ENCODE data around the gene PKD1.
A peak's percentile ranks its signal among the peaks of the same experiment; 100 is the strongest.

PKD1 gene

DNA sequence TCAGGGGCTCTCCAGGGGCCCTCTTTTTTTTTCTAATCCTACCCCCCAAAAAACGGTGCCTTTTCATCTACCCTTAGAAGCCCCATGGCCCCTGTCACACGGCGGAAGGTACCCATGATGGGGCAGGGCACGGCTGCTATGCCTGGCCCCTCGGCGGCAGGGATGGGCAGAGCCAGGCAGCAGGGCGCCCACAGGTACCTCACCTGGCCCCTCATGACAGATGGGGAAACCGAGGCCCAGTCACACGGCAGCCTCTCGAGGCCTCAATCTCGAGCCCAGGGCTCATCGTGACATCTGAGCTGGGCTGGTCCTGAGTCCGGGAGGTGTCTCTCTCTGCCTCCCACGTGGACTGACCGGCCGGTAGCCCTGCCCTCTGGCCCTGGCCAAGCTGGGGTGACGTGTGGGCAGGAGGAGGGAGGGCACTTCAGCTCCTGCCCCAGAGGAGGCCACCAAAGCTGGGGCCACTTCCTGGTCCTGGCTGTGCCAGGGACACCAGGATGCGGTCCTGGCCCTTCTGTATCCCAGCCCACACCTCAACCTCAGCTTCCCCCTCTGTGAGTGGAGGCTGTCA is 31.5 kb upstream of the PKD1 start:
- DNase-seq, result no peak

DNA sequence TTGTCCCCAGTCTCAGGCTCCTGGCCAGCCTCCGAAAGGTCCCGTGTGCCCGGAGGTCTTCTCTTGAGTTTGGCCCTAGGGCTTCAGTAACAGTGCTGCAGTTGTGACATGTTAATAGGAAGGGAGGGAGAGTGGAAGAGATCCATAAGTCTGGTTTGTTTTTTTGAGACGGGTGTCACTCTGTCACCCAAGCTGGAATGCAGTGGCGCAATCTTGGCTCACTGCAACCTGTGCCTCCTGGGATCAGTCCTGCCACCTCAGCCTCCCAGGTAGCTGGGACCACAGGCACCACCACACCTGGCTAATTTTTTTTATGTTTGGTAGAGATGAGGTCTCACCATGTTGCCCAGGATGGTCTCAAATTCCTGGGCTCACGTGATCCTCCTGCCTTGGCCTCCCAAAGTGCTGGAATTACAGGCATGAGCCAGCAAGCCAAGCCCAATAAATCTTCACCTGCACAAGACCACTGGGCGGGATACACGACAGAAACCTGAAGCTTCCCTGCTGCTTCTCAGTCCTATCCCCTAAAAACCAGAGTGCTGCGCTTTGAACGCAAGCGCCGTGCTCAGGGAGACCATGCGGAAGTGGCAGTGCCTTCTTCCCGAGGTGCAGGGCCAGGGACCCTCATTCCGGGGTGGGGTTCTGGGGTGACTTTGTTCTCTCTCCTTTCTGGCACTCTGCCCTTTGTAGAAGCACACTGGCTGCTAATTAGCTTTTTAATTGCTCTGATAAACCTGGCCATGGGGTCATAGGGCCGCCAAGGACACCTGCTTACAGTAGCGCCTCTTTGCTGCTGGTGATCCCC is 30.8 kb upstream of the PKD1 start:
- DNase-seq, result no peak

DNA sequence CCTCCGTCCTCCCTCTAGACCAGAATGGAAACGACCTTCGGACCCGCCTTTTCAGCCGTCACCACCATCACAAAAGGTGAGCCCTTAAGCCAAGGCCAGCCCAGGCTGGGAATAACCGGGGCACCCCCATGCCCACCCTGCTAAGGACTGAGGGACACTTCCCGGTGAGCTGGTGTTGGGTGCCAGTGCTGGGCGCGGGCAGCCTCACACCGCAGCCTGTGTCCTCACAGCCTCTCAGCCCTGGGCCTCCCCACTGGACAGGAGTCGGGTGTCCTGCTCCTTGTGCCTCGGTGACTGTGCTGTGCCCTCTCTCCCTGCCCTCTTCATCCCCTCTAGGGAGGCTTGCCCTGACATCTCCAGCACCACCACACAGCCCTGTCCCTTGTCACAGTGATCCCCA is 30.2 kb upstream of the PKD1 start:
- DNase-seq, result no peak

DNA sequence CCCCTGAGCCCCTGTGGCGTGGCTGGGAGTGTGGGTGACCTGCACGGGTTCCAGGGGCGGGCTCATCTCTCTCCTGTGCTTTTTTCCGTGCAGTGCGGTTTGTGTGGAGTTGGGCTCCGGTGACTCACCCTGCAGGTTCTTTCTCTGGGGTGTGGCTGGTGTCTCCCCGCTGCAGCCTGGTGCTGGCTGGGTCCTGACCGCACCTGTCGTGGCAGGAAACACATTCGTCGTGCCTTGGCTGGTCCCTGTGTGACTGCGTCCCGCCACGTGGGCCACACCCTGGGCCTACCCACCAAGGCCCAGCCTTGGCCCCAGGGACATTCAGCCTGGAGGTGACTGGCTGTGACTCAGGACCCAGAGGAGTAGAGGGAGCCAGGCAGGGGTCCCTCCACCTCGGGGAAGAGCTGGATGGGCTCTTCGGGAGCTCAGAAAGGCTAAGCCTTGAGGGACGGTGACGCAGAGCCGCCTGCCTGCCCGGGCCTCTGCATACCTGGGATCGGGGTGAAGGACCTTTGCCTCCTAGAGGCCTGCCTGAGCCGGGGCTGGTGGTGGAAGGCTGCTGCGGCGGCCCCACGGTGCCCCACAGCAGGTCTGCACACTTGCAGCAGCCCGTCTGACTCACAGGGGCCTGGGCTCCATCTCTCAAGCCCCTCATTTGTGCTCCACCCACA is 27.6 kb upstream of the PKD1 start:
- no peak for DNase-seq

DNA sequence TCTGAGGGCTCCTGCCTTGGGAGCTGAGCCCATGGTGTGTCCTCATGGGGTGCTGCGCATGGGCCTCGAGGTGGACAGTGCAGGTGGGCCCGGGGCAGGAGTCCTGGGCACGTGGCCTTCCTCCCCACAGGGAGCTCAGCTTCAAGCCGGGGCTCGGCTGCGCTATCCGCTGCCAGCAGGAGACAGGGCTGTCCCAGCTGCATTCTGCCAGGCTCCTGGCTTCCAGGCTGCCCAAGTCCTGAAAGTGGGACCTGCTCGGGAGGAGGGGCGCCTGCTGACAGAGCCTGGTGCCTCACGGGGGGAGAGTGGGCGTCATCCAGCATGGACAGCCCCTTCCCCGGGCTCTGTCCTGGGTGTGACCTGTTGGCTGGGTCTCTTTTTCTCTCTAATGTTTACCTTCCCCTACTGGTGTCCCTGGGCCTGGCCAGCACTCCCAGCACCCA is 27.0 kb upstream of the PKD1 start:
- no peak for DNase-seq

DNA sequence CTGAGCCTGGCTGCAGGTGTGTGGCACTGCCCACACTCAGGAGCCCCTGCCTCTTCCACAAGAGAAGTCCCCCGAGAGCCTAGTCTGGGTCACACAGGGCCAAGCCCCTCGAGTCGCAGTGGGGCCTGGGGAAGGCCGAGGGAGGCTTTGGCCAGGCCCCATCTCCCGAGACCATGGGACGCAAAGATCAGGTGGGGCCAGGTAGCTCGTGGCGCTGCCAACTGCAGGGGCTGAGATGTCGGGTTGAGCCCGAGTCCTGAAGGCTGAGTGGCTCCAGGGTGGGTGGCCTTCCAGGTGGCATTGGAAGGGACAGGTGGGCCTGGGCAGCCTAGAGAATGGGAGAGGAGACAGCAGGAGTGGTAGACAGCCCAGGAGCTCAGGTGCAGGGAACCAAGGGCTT is 26.2 kb upstream of the PKD1 start:
- DNase-seq, result no peak

DNA sequence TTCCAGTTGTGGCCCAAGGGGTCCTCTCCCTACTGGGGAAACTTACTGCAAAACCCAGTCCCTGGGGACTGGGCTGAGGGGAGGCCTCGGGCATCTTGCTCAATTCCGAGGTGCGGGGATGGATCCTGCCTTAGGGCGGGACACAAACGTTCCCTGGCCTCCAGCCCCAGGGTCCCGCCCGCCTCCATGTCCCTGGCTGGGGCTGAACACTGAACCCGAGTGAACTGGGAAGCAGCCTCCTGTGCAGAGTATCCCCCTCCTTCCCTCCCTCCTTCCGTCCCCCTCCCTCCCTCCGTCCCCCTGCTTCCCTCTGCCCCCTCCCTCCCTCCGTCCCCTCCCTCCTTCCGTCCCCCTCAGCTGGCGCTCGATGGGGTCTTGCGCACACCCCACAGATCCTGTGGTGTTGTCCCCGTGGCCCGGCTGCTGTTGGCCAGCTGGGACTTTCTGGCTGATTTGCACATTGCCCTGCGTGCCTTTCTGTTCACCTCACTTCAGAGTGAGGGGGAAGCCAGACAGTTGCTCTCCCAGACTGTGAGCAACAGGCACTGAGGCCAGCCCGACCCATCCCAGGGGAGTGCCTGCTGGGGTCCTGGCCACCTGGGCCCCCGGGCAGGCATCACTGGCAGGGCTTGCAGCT is 25.3 kb upstream of the PKD1 start:
- DNase-seq, result no peak

DNA sequence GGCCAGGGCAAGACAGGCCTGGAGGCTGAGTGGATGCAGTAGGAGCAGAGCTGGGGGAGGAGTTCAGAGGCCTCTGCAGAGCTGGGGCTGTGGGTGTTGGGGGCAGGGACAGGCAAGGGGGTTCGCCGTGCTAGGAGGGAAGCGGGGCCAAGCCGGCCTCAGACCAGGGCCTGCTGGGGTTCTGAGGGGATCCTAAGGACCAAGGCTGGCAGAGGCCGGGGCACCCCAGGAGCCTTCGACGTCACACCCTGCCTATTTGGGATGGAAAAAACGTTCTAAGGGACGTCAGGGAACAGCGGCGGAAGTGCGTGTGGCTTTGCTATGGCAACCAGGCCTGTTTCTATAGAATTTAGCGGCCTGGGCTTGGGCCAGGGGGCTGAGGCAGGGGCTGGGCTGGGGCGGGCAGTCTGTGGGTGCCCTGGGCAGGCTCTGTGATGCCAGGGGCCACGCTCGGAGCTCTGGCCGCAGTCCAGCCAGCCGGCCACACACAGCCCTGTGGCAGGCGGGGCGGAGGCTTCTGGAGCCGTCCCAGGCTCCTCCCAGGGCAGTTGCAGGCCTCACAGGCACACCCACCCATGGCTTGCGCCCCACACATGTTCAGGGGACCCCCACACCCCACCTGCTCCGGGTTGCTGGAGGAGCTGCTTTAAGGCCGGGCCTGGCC is 23.6 kb upstream of the PKD1 start:
- no peak for DNase-seq

DNA sequence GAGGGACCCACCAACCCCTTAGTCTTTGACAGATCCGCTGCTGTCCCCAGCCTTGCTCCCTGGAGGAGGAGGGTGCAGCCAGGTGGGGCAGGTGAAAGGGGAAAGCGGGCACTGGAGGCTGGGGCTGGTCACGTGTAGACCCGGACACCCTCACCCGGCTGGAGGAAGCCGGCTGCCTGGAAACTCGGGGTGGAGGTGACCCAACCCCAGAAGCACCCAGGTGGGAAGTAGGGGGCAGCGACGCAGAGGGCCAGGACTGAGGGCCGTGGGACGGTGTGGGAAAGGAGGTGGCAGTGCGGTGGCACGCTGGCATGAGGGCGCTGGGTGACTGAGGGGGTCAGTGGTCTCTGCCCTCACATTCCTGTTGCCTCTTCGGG is 22.6 kb upstream of the PKD1 start:
- DNase-seq, result no peak

DNA sequence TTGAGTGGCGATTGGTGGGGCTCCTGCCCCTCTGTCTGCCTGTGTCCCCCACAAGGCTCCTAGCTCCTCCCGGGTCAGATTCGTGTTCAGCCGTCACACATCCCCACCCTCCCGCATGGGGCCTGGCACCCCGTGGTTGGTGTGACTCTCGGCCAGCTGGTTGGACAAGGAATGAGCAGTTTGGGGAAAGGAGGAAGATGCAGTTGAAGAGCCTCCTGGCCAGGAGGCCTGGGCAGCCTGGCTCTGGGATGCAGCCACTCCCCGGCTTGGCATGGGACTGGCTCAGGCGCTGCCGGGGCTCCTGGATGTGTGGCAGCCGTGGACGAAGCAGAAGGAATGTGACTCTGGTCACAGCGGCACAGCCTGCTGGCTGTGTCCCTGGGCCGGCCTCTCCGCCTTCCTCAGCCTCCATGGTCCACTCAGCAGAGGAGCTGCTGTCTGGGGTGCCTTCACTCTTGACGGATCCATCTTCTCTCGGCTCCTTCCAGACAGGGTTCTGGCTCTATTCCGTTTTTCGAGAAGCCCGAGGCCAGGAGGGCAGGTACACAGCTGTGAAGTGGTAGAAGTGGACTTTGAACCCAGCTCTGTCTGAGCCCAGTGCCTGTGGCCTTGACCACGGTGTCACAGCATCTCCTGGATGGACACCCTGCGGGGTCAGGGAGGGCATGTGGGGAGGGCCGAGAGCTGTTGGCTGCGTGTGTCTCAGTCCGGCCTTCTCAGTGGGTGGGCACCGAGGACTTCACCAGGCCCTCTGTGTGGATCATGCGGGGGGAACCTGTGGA is 22.0 kb upstream of the PKD1 start:
- DNase-seq, result no peak

DNA sequence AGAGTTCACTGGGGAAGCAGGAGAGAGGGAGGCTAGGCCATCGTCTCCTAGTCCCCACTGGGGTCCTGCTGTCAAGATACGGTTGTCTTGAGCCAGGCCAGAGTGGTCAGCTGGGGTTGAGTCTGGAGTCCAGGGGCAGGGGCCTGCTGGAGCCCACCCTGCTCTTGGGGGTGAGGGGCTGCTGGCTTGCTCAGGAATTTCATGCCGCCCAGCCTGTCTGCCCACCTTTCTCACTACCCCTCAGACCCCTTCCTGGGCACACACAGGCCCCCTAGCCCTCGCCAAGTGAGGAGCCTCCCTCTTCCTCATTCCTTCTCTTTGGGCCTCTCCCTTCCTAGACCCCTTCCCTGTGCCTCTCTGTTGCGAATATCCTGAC is 21.1 kb upstream of the PKD1 start:
- no peak for DNase-seq

DNA sequence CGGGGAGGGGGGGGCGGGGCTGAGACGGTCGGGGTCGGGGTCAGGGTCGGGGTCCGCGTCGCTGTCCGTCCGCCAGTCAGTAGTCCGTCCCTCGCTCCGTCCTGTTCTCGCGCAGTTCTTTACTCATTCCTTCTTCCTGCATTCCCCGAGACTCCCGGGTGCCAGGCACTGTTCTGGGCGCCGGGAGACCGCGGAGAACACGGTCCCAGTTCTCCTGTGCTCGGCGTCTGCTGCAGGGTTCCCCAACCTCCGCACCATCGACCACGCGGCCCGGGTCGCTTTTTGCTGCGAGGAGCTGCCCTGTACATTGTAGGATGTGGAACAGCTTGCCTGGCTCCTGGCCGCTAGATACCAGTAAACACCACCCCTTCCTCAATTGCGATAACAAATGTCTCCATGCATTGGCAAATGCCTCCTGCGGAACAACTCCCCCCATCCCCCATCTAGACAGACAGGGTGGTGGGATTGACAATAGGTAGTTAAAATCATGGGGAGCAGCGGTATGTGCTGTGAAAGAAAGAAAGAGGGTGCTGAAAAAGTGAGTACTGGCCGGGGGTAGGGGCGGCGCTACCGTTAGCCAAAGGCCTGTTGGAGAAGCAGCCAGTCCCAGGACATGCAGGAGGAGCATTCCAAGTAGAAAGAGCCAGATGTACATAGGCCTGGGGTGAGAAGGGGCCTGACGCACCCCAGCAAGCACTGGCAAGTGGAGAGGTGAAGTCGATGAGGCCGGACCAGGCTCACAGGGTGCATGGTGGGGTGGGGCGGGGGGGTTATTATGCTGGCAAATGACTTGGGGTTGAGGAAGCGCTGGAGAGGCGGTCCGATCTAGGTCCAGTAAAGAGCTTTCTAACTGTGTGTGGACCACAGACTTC is 20.5 kb upstream of the PKD1 start:
- DNase-seq, result no peak

DNA sequence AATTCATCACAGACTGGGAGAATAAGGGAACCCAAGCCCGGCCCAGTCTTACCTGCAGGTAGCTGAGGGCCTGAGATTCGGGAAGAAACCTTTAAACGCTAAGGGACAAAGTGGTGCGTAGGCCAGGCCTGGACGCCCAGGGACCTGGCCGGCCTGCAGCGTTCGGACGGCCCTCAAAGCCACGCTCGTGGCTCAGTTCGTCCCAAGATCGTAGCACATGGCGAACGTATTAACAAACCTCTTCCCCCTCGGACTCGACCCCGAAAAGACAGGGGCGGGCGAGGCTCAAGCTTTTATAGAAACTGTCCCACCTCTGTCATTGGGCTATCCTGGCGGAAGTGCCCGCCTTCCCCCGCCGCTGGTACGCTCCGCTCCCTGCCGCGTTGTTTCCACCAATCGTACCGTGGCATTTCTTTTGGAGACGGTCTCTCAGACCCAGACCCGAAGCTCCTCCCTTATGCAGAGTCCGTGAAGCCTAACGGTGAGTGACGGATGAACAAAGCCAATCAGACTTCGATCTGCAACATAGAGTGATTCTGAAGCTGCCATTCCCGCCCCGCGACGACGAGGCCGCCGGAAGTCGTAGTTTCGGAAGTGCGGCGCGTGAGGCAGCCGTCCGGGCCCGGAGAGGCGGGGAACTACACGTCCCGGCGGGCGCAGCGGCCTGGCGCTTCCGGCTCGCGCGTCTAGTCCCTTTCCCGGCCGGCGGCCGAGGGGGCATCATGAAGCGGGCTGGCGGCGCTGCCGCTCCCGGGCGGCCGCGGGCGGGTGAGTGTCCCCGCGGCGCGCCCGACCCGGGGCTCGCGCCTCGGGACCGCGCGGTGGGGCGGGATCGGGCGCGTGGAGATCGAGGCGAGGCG is 19.6 kb upstream of the PKD1 start, which contains the start of gene TRAF7:
TSS of gene TRAF7 (plus strand) at position 692 of the 860 bp plus-strand sequence. CDS start 8,139 bp downstream, outside the sequence.
- DNase-seq, result peak; percentile 100

DNA sequence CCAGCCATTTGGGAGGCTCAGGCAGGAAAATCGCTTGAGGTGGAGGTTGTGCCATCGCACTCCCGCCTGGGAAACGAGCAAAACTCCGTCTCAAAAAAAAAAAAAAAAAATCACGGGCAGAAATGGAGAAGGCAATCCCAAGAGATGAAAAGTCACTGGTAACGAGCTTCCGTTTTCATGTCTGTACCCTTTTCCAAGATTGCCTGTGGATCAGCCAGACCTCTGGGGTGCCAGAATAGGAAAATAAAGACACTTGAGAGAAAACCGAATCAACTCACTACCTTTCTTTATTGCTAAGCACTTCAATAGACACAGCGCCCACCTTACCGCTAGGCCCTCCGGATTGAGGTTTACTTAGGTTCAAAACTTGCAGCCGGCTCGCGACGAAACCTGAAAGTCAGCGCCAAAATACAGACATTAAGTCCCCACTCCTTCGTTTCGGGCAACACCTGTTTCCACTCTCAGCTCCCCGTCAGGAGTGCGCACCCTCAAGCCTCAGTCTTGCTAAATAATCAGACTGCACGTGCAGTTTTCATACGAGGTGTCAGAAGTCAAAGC is 18.9 kb upstream of the PKD1 start:
- DNase-seq, result no peak

DNA sequence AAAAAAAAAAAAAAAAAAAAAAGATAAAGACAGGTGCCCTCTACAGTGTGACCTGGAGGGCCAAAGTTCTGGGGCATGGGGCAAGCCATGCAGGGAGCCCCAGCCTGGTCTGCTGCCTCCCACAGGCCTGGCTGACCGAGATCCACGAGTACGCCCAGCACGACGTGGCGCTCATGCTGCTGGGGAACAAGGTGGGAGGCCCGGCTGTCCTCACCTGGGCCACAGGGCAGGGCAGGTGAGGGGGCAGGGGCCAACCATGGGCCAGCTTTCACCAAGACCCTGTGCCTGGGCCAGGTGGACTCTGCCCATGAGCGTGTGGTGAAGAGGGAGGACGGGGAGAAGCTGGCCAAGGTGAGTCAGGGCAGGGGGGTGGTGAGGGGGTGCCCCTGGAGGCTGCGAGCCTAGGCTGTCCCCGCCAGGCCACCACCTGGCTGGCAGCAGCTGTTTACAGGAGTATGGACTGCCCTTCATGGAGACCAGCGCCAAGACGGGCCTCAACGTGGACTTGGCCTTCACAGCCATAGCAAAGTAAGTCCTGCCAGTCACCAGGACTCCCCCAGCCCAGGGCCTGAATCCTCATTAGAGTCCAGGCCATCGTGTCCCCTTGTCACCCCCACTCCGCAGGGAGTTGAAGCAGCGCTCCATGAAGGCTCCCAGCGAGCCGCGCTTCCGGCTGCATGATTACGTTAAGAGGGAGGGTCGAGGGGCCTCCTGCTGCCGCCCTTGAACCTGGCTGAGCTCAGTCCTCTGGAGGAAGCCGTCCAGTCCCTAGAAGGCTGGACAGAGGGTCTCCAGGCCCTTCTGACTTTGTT is 17.2 kb upstream of the PKD1 start:
- no peak for DNase-seq

DNA sequence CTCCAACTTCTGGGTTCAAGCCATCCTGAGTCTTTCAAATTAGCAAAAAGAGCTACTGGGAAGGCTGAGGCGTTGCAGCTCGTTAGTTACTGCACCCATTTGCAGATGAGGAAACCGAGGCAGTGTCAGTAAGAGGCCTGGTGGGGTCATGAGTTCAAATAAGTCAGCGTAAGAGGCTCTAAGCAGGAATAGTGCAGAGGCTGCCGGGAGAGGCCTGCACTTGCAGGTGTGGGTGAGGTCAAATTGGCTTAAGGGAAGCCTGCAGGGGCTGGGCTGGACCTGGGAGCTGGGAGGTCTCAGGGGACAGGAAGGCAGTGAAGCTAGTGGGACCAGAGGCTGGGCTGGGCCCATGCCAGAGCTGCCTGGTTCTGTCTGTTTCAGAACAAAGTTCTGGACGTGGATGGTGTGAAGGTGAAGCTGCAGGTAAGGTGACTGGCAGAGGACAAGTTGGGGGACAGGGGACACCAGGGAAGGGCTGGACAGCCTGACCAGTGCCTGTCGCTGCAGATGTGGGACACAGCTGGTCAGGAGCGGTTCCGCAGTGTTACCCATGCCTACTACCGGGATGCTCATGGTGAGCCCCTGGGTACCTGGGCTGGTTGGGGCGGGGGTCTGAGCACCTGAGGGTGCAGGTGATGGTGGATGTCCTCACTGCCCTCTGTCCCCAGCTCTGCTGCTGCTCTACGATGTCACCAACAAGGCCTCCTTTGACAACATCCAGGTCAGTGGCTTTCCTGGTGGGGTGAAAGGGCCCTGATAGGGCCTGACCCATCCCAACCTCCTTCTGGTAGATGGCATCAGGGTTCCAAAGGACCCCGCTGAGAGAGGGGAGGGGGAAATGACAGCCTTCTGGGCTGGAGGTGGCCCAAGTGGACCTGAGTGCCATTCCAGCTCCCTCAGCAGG is 15.7 kb upstream of the PKD1 start:
- no peak for DNase-seq

DNA sequence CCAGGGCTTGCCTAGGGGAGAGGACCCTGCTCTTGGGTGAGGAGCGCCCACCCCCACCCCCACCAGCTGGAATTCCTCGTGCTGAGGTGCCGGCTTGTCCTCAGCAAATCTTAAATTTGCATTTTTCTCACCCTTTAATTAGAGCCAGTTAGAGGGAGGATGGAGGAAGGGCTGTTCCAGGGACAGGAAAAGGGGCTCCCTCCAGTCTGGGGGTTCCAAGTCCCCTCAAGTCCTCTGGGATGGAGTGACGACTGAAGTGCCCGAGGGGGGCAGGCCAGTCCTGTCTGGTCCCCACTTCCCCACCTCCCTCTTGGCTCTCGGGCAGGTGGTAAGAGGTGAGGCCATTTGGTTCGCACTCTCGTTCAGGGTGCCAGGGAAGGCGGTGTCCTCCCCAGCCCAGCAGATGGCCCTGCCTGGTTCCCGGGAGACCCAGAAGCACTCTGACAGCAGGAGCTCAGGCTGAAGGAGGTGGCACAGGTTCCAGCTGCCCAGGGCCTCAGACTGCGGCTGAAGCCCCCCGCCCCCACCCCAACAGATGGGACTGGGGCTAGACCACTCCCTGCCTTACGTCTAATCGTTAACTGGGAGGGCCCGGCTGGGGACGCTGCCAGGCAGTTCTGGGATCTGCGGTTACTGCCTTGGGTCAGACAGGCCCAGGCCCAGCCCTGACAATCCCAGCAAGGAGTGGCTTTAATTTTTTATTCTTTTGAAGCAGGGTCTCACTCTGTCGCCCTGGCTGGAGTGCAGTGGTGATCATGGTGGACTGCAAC is 14.9 kb upstream of the PKD1 start:
- no peak for DNase-seq
